ENCODE results near the gene NT5M.

The NT5M gene

DNA sequence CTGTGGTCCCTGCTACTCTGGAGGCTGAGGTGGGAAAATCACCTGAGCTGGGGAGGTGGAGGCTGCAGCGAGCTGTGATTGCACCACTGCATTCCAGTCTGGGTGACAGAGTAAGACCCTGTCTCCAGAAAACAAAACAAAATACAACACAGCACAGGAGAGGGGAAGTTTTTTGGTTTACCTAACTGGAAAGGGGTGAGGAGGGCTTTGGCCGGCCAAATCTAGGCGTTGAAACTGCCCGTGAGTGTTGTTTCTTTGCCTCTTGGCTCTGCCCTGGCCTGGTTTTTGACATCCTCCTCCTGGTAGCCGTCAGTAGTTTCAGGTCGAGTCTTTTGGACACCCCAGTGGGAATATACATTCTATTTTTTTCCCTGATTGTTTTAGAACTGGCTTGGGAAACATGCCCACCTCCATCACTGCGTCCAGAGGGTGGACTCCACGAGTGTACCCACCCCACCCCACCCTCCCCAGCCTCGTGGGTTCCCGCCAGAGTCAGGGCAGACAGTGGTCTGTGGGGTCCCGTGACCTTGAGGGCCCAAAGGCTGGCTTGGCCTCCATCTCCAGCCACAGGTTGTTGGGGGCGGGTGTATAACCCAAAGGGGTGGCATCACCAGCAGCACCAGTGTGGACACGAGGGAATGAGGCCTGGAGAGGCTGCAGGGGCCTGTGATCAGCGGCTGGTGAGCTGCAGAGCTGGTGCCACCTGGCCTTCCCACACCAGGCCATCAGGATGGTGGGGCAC lies 42.7 kb downstream of the NT5M start:
- Histone ChIP-seq H3K36me3 (replicated peaks) (no peaks in the 10 kb centered on the region), H3K27me3 (replicated peaks) (no peaks in the 10 kb centered on the region), H3K27ac (no peak overlapping the region), H3K4me3 (ENCODE audit: low read depth, low read length) (no peak overlapping the region)
- in situ Hi-C loops (cut with HindIII; ENCODE audit: low pct_ligation_motif_present, low sequenced_read_pairs): no loop called here
- DNase-seq: no peak
- no peak for TF ChIP-seq CTCF (IDR thresholded peaks at IDR 0.05; ENCODE audit: low read depth, low read length, missing control alignments)

DNA sequence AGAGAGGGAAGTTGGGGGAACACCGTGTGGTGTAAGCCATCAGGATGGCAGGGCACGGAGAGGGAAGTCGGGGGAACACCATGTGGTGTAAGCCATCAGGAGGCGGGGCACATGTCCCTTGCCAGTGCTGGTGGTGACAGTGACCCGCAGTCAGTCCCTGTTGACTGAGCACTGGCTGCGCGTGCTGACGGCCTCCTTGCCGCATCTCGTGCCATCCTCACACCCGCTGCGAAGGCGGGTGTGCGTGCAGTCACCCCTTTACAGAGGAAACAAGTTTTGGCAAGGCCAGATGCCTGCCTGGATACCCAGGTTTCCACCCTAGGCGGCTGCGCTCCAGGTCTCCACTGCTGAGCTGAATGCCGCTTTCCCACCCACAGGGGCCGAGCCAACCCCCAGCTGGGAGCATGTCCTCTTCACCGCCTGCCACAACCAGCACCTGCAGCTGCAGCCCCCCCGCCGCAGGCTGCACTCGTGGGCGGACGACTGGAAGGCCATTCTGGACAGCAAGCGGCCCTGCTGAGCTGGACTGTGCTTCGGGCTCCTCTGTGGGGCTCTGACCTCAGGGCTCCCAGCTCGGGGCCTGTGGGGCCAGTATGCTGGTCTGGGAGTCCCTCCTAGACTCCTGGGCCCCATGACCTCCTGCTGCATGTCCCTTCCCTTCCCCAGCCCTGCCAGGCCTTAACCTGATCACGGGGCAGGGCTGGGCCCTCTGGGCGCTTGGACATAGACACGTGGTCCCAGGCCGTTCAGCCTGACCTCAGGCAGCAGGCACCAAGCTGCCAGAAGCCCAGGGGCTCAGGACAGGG lies 43.5 kb downstream of the NT5M start:
- Histone ChIP-seq H3K27me3 (replicated peaks) (no peaks in the 10 kb centered on the region), H3K4me3 (ENCODE audit: low read depth, low read length) (no peak overlapping the region), H3K36me3 (replicated peaks) (no peaks in the 10 kb centered on the region), H3K27ac (no peak overlapping the region)
- DNase-seq: no peak
- in situ Hi-C loops (cut with HindIII; ENCODE audit: low pct_ligation_motif_present, low sequenced_read_pairs): no loop called here
- TF ChIP-seq CTCF (IDR thresholded peaks at IDR 0.05; ENCODE audit: low read depth, low read length, missing control alignments): no peak

GRCh38 chr17:17347234-17347955 lies 44.2 kb downstream of the NT5M start:
- no peak overlapping the region for H3K27ac ChIP-seq
- no peak for DNase-seq
- no peaks in the 10 kb centered on the region for H3K36me3 ChIP-seq (replicated peaks)
- no peak overlapping the region for H3K4me3 ChIP-seq (ENCODE audit: low read depth, low read length)
- in situ Hi-C loops (cut with HindIII; ENCODE audit: low pct_ligation_motif_present, low sequenced_read_pairs): no loop called here
- H3K27me3 ChIP-seq (replicated peaks): no peaks in the 10 kb centered on the region
- TF ChIP-seq CTCF (IDR thresholded peaks at IDR 0.05; ENCODE audit: low read depth, low read length, missing control alignments): no peak

DNA sequence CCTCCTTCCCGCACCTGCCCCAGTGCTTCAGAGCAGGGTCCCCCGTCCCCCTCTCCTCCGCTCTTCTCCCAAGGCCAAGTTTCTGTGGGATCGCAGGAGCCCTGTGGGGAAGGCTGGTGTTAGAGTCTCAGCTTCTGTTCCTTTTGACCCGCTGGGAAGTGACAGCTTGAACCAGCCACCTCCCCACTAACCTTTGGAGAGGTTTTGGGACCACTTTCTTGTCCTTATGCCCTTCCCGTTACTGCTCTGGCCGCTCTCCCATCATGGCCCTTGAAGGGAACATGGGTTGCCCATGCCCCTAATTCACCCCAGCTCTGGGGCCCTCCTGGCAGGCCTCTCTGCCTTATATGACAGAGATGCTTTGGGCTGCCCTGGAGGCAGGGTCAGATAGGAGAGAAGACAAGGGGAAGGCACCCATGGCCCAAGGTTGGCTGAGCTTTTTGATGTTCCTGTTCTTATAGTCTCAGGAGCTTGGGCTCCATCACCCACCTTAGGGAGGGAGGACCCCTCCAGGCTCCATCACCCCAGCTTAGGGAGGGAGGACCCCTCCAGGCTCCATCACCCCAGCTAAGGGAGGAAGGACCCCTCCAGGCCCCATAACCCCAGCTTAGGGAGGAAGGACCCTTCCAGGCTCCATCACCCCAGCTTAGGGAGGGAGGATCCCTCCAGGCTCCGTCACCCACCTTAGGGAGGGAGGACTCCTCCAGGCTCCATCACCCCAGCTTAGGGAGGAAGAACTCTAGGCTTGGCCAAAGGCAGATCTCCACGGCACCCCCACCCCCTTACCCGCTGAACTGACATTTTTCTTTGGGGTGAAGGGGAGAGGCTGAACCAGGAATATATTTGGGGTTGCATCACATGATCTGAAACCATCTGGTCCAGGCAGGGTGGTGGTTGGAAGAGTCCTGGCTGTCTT lies 45.0 kb downstream of the NT5M start:
- Histone ChIP-seq H3K27me3 (replicated peaks) (no peaks in the 10 kb centered on the region), H3K36me3 (replicated peaks) (no peaks in the 10 kb centered on the region), H3K4me3 (ENCODE audit: low read depth, low read length) (no peak overlapping the region), H3K27ac (no peak overlapping the region)
- in situ Hi-C loops (cut with HindIII; ENCODE audit: low pct_ligation_motif_present, low sequenced_read_pairs): no loop called here
- TF ChIP-seq CTCF (IDR thresholded peaks at IDR 0.05; ENCODE audit: low read depth, low read length, missing control alignments): no peak
- DNase-seq: no peak

Measured in brain microvascular endothelial cell (primary cell).